IMR-90 (cell line): Measurements from ENCODE around the gene NKAIN2. TPM values are rescaled to one million over a fixed set of nuclear protein-coding genes. Genes with fewer than 3 reads are reported as not detected.

Experiments
- ATAC-seq: fragments of 200-7000 bp; cut with Tn5 transposase; 2 replicates; pipeline ENCODE4 v1.9.1; 2020; ENCODE audit warnings: low read depth, mild to moderate bottlenecking, moderate library complexity
- BruUV-seq: library from RNA; stranded (reverse); fragments of 400-500 nt; replicated peaks from 2 replicates; lab custom pipeline; 2021; lab: Mats Ljungman, UMichigan
- CTCF ChIA-PET: fragments of 300-600 bp; formaldehyde crosslinking; extraction: SDS; loops from one replicate; lab custom pipeline; 2021; ENCODE audit warnings: antibody characterized with exemption; lab: Yijun Ruan, JAX
- POLR2A ChIA-PET: fragments of 300-600 bp; sonication (Branson Sonifier 250); formaldehyde crosslinking; loops from one replicate; lab custom pipeline; 2022; ENCODE audit warnings: antibody characterized with exemption; ENCODE audit not compliant: unreplicated experiment; lab: Charles Lee
- DNase-seq: peaks from one replicate; pipeline ENCODE4 v3.0.0; 2013
- H2AFZ ChIP-seq: replicated peaks from 2 replicates; pipeline ENCODE3; 2013; ENCODE audit warnings: low read length, mild to moderate bottlenecking; ENCODE audit not compliant: poor library complexity
- H2AK5ac ChIP-seq: 2 replicates; pipeline ENCODE4 v1.6.1; 2013; ENCODE audit warnings: low read depth, low read length, inconsistent platforms
- H2AK9ac ChIP-seq: replicated peaks from 2 replicates; pipeline ENCODE3; 2013; ENCODE audit warnings: mild to moderate bottlenecking, low read depth, low read length, moderate library complexity; ENCODE audit not compliant: poor library complexity
- H2BK120ac ChIP-seq: 2 replicates; pipeline ENCODE4 v1.6.1; 2013; ENCODE audit warnings: low read depth, low read length, inconsistent platforms
- H2BK15ac ChIP-seq: 3 replicates; pipeline ENCODE4 v1.6.1; 2013; ENCODE audit warnings: low read depth, low read length, inconsistent platforms
- H2BK20ac ChIP-seq: 2 replicates; pipeline ENCODE4 v1.6.1; 2013; ENCODE audit warnings: low read depth, mild to moderate bottlenecking, inconsistent platforms, low read length, moderate library complexity
- H2BK5ac ChIP-seq: 2 replicates; pipeline ENCODE4 v1.6.1; 2013; ENCODE audit warnings: mild to moderate bottlenecking, low read depth, low read length, inconsistent platforms; ENCODE audit not compliant: poor library complexity, severe bottlenecking
- H3K14ac ChIP-seq: replicated peaks from 2 replicates; pipeline ENCODE4 v1.6.1; 2013; ENCODE audit warnings: low read depth, low read length, inconsistent platforms
- H3K18ac ChIP-seq: 2 replicates; pipeline ENCODE4 v1.6.1; 2013; ENCODE audit warnings: low read depth, low read length, control low read depth
- H3K23ac ChIP-seq: 2 replicates; pipeline ENCODE4 v1.6.1; 2013; ENCODE audit warnings: low read depth, low read length, inconsistent platforms
- H3K27ac ChIP-seq: 2 replicates; pipeline ENCODE4 v1.5.1; 2013; ENCODE audit warnings: mild to moderate bottlenecking, control low read depth, low read length; ENCODE audit not compliant: insufficient read depth
- H3K27me3 ChIP-seq: 2 replicates; pipeline ENCODE4 v1.6.1; 2013; ENCODE audit warnings: low read length; ENCODE audit not compliant: control insufficient read depth, insufficient read depth
- H3K36me3 ChIP-seq: 2 replicates; pipeline ENCODE4 v1.6.1; 2013; ENCODE audit warnings: low read length, mixed read lengths; ENCODE audit not compliant: control insufficient read depth, insufficient read depth
- H3K4ac ChIP-seq: 2 replicates; pipeline ENCODE4 v1.6.1; 2013; ENCODE audit warnings: low read depth, low read length, inconsistent platforms
- H3K4me1 ChIP-seq: 2 replicates; pipeline ENCODE4 v1.6.1; 2013; ENCODE audit warnings: low read length, mixed read lengths; ENCODE audit not compliant: control insufficient read depth, insufficient read depth
- H3K4me2 ChIP-seq: 2 replicates; pipeline ENCODE4 v1.6.1; 2013; ENCODE audit warnings: low read depth, mild to moderate bottlenecking, control low read depth, low read length, moderate library complexity
- H3K4me3 ChIP-seq: 2 replicates; pipeline ENCODE4 v1.5.1; 2013; ENCODE audit warnings: low read depth, mild to moderate bottlenecking, control low read depth, low read length, moderate library complexity; ENCODE audit not compliant: insufficient read depth
- H3K56ac ChIP-seq: 2 replicates; pipeline ENCODE4 v1.6.1; 2013; ENCODE audit warnings: low read length, inconsistent platforms; ENCODE audit not compliant: insufficient read depth; ENCODE audit errors: extremely low read depth
- H3K79me1 ChIP-seq, 2 experiments: 2 replicates each; pipeline ENCODE4 v1.6.1; 2013; ENCODE audit warnings: low read length in 2 of 2, inconsistent platforms in 1 of 2, low read depth in 1 of 2
- H3K9ac ChIP-seq: 2 replicates; pipeline ENCODE4 v1.6.1; 2013; ENCODE audit warnings: low read depth, low read length, control low read depth
- H3K9me1 ChIP-seq: 2 replicates; pipeline ENCODE4 v1.6.1; 2013; ENCODE audit warnings: low read length, inconsistent platforms; ENCODE audit not compliant: insufficient read depth
- H3K9me3 ChIP-seq: 2 replicates; pipeline ENCODE4 v1.6.1; 2013; ENCODE audit warnings: low read length; ENCODE audit not compliant: control insufficient read depth, insufficient read depth
- H4K20me1 ChIP-seq: 2 replicates; pipeline ENCODE4 v1.6.1; 2013; ENCODE audit warnings: low read length, inconsistent platforms; ENCODE audit not compliant: insufficient read depth
- H4K5ac ChIP-seq: 2 replicates; pipeline ENCODE4 v1.6.1; 2013; ENCODE audit warnings: mild to moderate bottlenecking, low read depth, low read length, control low read depth
- H4K8ac ChIP-seq, 2 experiments: 2 replicates each; pipeline ENCODE4 v1.6.1; 2013; ENCODE audit warnings: low read depth in 2 of 2, low read length in 2 of 2, control low read depth in 1 of 2, inconsistent platforms in 1 of 2
- H4K91ac ChIP-seq: 2 replicates; pipeline ENCODE4 v1.6.1; 2013; ENCODE audit warnings: low read depth, low read length, inconsistent platforms; ENCODE audit not compliant: insufficient read depth
- BHLHE40 ChIP-seq: fragments of 150-350 bp; IDR thresholded peaks from 2 replicates; pipeline ENCODE4 v1.6.1; 2016; ENCODE audit warnings: mild to moderate bottlenecking, low read depth, low read length
- CEBPB ChIP-seq: IDR thresholded peaks from 2 replicates; pipeline ENCODE4 v1.6.1; 2012; ENCODE audit warnings: low read depth, low read length, improper control_type of control experiment
- MAFK ChIP-seq: IDR thresholded peaks from 2 replicates; pipeline ENCODE4 v1.6.1; 2012; ENCODE audit warnings: low read depth, low read length, improper control_type of control experiment
- POLR2A ChIP-seq: IDR thresholded peaks from 2 replicates; pipeline ENCODE4 v1.6.1; 2012; ENCODE audit warnings: mild to moderate bottlenecking, low read depth, low read length
- RAD21 ChIP-seq: IDR thresholded peaks from 2 replicates; pipeline ENCODE4 v1.6.1; 2012; ENCODE audit warnings: low read length, improper control_type of control experiment
- RFX5 ChIP-seq: IDR thresholded peaks from 2 replicates; pipeline ENCODE4 v1.8.0; 2012; ENCODE audit warnings: low read depth, mild to moderate bottlenecking, low read length, moderate library complexity
- WGBS, 2 experiments: methylation state at CpG; one replicate each; pipeline versions ENCODE4 v1.1.5 to v1.1.7; 2013; ENCODE audit warnings: missing lambda C conversion rate in 2 of 2; ENCODE audit not compliant: insufficient read length in 1 of 2; ENCODE audit errors: extremely low coverage in 2 of 2; 5-methylcytosine and 5-hydroxymethylcytosine counted together
- dilution Hi-C: fragments of 300-500 bp; cut with HindIII; formaldehyde crosslinking; loops from one replicate; pipeline ENCODE4 v1.14.3; 2018; ENCODE audit warnings: low sequenced_read_pairs; ENCODE audit not compliant: unreplicated experiment
- in situ Hi-C: fragments of 300-500 bp; cut with MboI; formaldehyde crosslinking; loops from 3 replicates; pipeline ENCODE4 v1.14.3; 2019; ENCODE audit warnings: low sequenced_read_pairs, inconsistent platforms, mixed read lengths
- intact Hi-C: fragments of 100-400 bp; cut with micrococcal nuclease; formaldehyde crosslinking; loops from 2 replicates; pipeline ENCODE4 v1.10.0; 2022
- polyA plus RNA-seq, 3 experiments: library from polyadenylated mRNA; depleted of rRNA; stranded (reverse); fragments of >200 nt; gene quantifications; 2 replicates each; pipeline ENCODE4 v1.2.3, GENCODE V29; 2012; ENCODE audit warnings: low replicate concordance in 1 of 3
- total RNA-seq: library from RNA; depleted of rRNA; stranded (reverse); fragments of >200 nt; gene quantifications from 2 replicates; pipeline ENCODE4 v1.2.3, GENCODE V29; 2012
- TF ChIP-seq, protein P1 (sequence below): fragments of 150-350 bp; IDR thresholded peaks from 2 replicates; pipeline ENCODE4 v1.6.1; 2017; ENCODE audit warnings: mild to moderate bottlenecking, antibody characterized with exemption, low read length, low read depth

Gene NKAIN2
- total and polyA plus RNA-seq, 2 of the 4 experiments (the other 2 are of a cell fraction) = not detected

DNA sequence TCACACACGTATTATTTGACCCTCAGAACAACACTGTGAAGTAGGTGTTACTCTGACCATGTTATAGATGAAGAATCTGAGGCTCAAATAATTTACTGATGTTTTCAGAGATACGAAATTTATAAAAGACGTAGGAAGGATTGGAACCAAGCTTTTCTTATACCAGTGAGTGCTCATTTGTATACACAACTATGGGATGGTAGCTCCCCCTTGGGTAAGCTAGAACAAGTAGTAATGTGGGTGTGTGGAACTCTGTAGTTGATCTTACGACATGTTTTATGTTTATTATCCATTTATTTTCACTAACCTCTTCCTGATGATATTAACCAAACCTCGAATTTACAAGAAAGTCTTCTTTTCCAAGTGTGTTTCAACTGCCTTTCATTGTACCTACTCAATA lies 248.5 kb downstream of the NKAIN2 start:
- Histone ChIP-seq H4K91ac (no peak overlapping the region), H3K56ac (no peak overlapping the region), H3K23ac (no peak overlapping the region), H3K9me1 (no peaks in the 10 kb centered on the region), H4K5ac (no peak overlapping the region), H3K27ac (no peak overlapping the region), H2BK5ac (no peak overlapping the region), H3K4me3 (no peak overlapping the region), H3K79me1 (no peaks in the 10 kb centered on the region), H3K9me3 (no peaks in the 10 kb centered on the region), H3K14ac (no peak overlapping the region), H2BK15ac (no peak overlapping the region), H2BK120ac (no peak overlapping the region), H3K4ac (no peak overlapping the region), H3K36me3 (no peaks in the 10 kb centered on the region), H3K18ac (no peak overlapping the region), H3K9ac (no peak overlapping the region), H4K8ac (no peak overlapping the region), H4K20me1 (no peaks in the 10 kb centered on the region), H3K4me2 (no peak overlapping the region), H3K4me1 (no peaks in the 10 kb centered on the region), H3K27me3 (no peaks in the 10 kb centered on the region), H2AFZ (no peak overlapping the region), H2AK5ac (no peak overlapping the region), H2BK20ac (no peak overlapping the region), H2AK9ac (no peak overlapping the region)
- ATAC-seq (no peak), DNase-seq (no peak)
- intact Hi-C loops = no loop called here
- TF ChIP-seq, protein P1, sequence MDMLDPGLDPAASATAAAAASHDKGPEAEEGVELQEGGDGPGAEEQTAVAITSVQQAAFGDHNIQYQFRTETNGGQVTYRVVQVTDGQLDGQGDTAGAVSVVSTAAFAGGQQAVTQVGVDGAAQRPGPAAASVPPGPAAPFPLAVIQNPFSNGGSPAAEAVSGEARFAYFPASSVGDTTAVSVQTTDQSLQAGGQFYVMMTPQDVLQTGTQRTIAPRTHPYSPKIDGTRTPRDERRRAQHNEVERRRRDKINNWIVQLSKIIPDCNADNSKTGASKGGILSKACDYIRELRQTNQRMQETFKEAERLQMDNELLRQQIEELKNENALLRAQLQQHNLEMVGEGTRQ = no peak
- TF ChIP-seq MAFK (no peak), CEBPB (no peak), BHLHE40 (no peak), POLR2A (no peak), RAD21 (no peak), RFX5 (no peak)
- WGBS, 2 experiments = no CpG with 5 or more reads among the region's 5 CpGs
- ChIA-PET CTCF (interaction anchor here (0.8 kb wide), 1 partner anchor 9 kb away, joined by 3 read pairs; no protein-coding TSS in a partner anchor), POLR2A (no interaction called here)
- in situ Hi-C loops = no loop called here
- dilution Hi-C loops = no loop called here
- BruUV-seq = no TSS peak
